HG02981 (cell line): ENCODE measurements around the gene CAP1.
A peak's percentile ranks its signal among the peaks of the same experiment; 100 is the strongest.

Source experiments
- ATAC-seq: cut with Tn5 transposase; IDR thresholded peaks from one replicate; pipeline ENCODE4 v1.9.1; 2021; ENCODE audit warnings: mild to moderate bottlenecking, moderate library complexity; ENCODE audit not compliant: unreplicated experiment

The CAP1 gene

GRCh38 chr1:40094466-40095110 is 54.1 kb downstream of the CAP1 start:
- no peak for ATAC-seq

DNA sequence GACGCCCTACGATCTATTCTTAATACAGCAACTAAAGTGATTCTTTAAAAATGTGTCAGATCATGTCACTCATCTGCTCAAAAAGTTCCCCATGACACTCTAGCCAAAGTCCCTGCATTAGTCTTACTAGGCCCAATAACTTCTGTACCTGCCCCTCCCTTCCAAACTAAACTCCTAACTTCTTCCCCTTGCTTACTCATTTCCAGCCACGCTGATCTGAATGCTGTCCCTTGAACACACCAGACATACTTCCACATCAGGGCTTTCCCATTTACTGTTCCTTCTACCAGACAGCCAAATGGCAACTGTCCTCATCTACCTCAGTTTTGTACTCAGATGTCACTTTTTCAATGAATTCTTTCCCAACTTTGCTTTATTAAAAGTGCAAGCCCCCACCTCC is 55.3 kb downstream of the CAP1 start:
- no peak for ATAC-seq

DNA sequence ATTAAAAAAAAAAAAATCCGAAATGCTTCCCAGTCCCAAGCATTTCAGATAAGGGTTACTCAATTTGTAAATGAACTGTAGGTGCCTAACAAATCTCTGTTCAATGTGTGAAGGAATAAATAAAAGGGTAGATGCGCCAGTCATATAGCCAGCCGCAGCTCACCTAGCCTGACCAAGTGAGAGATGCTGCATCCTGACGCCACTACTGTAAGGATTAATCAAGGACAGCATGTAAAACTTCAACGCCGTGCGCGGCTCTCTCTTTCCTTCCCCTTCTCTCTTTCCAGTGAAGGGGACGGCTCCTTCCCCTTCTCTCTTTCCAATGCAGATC is 56.1 kb downstream of the CAP1 start:
- ATAC-seq: peak; percentile 18

DNA sequence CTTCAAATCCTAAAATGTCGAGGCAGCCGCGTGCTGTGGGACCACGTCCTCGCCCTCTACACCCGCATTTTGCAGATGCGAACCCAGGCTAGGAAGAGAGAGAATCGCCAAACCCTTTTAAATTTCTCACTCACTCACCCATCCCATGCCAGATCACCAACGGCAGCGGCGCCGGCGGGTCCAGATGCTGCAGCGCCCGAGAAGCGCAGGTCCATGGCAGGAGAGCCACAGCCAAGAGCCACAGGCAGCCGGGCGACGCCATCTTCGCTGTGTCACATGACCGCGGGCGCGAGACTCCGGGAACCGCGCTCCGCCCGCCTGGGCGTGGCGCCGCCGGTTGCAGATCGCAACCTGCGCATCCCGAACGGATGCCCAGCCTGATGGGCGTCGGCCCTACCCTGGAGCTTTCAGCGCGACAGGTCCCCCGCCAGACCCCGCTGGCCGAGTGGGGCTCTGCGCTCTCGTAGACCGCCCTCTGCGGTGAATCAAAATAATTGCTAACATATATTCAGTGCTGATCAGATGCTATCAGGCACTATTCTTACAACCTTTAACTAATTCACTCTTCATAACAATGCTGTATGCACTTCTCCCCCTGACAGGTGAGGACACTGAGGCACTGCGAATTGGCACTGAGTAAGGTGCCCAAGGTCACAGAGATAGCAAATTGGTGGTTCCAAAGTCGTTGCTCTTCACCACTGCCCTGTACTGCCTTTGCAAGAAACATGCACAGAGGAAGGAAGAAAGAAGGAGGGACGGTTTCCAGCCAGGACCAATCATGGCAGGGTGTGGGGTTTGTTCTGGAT is 56.7 kb downstream of the CAP1 start, which contains the start of gene PPT1:
Gene PPT1, minus strand, starts transcription at position 276 of the 806 bp plus-strand sequence. Its CDS starts 14 bp downstream, at position 262.
- ATAC-seq: peak; percentile 81

DNA sequence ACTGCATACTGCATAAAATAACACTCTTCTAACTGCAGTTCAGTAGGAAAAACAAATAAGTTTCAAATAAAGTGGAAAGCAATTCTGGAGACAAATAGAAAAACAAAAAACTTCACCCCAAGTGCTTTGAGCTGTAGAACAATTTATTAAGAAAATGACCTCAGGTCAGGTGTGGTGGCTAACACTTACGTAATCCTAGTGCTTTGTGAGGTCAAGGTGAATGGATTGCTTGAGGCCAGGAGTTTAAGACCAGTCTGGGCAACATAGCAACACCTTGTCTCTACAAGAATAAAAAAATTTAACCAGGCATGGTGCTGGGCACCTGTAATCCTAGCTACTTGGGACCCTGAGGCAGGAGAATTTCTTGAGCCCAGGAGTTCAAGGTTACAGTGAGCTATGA is 61.5 kb downstream of the CAP1 start:
- ATAC-seq: no peak

DNA sequence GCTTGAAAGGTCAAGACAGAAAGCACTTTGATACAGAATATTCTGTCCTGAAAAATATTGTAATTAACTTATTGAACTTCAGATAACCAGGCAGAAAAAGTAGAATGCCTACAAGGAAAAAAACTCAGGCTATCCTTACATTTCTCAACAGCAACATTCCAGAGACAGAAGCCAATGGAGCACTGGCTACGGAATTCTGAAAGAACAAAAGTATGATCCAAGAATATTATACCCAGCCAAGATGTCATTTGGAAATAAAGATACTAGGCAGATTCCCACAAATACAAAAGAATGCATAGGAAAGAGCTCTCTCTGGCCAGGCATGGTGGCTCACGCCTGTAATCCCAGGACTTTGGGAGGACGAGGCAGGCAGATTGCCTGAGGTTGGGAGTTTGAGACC is 62.4 kb downstream of the CAP1 start:
- no peak for ATAC-seq

DNA sequence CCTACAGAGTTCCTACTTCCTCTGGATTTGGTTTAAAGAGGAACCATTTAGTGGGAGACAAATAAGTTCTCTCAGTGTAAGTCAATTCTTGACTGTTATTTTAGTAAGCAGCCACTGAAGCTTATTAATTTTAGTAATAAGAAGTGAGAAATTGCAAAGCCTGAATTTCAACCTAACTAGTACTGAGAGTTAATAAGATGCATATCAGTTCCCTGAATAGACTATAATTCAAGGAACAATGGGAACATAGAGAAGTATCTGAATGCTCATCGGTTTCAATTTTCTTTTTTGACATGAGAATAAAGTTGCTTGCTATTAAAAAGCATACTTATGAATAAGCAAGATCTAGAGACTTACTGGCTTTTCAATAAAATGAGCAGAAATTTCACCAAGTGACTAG is 64.5 kb downstream of the CAP1 start:
- ATAC-seq: no peak

DNA sequence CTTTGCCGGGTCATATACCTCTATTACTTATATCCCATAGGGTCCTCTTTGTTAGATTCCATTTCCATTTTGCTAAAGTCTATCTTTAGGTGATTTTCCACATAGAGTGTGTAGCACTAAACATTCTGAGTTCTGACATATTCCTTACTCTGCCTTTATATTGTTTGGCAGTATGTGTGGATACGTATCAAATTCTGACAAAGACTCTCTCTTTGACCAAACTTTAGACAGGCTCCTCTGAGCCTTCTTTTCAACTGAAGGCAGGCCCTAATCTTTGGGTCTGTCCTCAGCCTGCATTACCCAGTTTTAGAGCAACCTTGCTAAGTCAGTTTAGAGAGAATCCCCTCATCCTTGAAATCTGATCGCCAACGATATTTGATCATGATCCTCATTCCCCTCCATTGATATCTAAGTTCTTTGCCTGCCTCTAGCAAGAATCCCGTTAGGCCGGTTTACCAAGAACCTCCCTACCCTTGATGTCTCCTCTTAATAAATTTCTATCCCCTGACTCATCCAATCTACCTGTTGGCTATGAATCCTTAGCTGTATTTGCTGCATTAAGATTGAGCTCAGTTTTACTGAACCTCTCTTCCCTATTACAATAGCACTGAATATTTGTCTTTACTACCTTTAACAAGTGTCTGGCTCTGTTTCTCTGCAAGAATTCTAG is 66.9 kb downstream of the CAP1 start:
- no peak for ATAC-seq

DNA sequence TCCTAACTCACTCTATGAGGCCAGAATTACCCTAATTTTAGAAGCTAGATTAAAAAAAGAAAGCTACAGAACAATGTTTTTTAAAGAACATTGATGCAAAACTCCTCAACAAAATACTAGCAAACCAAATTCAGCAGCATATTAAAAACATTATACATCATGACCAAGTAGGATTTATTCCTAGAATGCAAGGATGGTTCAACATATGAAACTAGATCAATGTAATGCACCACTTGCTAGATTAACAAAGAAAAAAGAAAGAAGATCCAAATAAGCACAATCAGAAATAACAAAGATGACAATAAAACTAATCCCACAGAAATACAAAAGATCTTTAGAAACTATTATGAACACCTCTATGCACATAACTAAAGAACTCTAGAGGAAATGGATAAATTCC is 69.9 kb downstream of the CAP1 start:
- no peak for ATAC-seq

DNA sequence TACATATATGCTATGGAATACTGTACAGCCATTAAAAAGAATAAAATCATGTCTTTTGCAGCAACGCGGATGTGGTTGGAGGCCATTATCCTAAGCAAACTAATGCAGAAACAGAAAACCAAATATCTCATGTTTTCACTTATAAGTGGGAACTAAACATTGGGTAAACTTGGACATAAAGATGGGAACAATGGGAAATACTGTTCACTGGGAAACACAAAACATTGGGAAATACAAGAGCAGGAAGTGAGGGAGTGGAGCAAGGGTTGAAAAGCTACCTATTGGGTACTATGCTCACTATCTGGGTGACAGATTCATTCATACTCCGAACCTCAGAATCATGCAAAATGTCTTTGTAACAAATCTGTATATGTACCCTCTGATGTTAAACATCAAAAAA is 73.9 kb downstream of the CAP1 start:
- ATAC-seq: no peak

DNA sequence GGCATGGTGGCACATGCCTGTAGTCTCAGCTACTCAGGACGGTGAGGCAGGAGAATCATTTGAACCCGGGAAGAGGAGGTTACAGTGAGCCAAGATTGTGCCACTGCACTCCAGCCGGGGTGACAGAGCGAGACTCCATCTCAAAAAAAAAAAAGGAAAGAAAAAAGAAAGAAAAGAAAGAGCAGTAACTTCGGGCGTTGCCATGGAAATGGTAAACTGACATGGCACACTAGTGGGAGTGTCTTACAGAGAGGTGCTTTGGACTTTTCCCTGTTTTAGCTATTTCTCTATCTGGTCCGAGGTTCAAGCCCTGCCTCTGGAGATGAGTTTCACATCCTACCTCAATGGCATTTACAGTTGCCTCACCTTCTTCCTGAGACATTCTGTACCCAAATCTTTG is 79.6 kb downstream of the CAP1 start:
- ATAC-seq: no peak
